D721Med (cell line): Measurements from ENCODE around the gene NUDT2.
"Not testable (repeated sequence)": the region's sequence is repeated elsewhere in the genome, so short reads cannot be mapped to it uniquely, and the experiment has no call there.

Source experiments
- DNase-seq: peaks from one replicate; pipeline ENCODE4 v3.0.0; 2011; ENCODE audit warnings: low spot score; ENCODE audit not compliant: insufficient read length
- FAIRE-seq: peaks from 2 replicates; lab custom pipeline; 2011; peaks lifted over from hg19 to GRCh38; lab: Jason Lieb, UNC
- CTCF ChIP-seq: IDR thresholded peaks from 2 replicates; pipeline ENCODE4 v1.5.1; 2012; ENCODE audit warnings: mild to moderate bottlenecking, control low read depth; ENCODE audit not compliant: insufficient read depth; ENCODE audit errors: missing control alignments

The NUDT2 gene

GRCh38 chr9:34346873-34347799, 17.8 kb downstream of the NUDT2 start:
- no peak for DNase-seq
- no peak for FAIRE-seq
- no peak for TF ChIP-seq CTCF

DNA sequence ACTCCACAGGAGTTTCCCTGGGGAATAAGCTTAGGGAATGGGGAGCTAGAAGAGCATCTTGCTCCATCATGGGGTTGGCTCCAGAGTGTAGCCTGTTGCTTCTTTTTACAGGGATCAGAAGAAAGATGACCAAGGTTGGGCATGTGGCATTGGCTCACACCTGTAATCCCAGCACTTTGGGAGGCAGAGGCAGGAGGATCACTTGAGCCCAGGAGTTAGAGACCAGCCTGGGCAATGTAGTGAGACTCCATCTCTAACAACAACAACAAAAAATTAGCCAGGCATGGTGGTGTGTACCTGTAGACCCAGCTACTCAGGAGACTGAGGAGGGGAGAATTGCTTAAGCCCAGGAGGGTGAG, 18.4 kb downstream of the NUDT2 start:
- no peak for TF ChIP-seq CTCF

GRCh38 chr9:34349324-34349723, 20.0 kb downstream of the NUDT2 start:
- no peak for FAIRE-seq
- DNase-seq, result no peak
- TF ChIP-seq CTCF, result no peak

More for the DNA sequence above, 18.4 kb downstream of the NUDT2 start:
- DNase-seq (no peak), FAIRE-seq (no peak)

- not testable (repeated sequence) for FAIRE-seq, DNase-seq
Measured at GRCh38 chr9:34352122-34352652, 22.8 kb downstream of the NUDT2 start.

DNA sequence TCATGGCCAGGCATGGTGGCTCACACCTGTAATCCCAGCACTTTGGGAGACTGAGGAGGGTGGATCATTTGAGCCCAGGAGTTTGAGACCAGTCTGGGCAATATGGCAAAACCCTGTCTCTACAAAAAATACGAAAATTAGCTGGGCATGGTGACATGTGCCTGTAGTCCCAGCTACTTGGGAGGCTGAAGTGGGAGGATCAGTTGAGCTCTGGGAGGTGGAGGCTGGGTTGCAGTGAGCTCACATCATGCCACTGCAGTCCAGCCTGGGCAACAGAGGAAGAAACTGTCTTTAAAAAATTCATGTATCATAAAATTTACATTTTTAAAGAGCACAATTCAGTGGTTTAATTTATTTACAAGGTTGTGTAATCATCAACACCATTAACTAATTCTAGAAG, 23.6 kb downstream of the NUDT2 start:
- DNase-seq, FAIRE-seq: not testable (repeated sequence)

GRCh38 chr9:34362614-34363214, 33.3 kb downstream of the NUDT2 start:
- no peak for FAIRE-seq
- no peak for TF ChIP-seq CTCF
- DNase-seq, result no peak

DNA sequence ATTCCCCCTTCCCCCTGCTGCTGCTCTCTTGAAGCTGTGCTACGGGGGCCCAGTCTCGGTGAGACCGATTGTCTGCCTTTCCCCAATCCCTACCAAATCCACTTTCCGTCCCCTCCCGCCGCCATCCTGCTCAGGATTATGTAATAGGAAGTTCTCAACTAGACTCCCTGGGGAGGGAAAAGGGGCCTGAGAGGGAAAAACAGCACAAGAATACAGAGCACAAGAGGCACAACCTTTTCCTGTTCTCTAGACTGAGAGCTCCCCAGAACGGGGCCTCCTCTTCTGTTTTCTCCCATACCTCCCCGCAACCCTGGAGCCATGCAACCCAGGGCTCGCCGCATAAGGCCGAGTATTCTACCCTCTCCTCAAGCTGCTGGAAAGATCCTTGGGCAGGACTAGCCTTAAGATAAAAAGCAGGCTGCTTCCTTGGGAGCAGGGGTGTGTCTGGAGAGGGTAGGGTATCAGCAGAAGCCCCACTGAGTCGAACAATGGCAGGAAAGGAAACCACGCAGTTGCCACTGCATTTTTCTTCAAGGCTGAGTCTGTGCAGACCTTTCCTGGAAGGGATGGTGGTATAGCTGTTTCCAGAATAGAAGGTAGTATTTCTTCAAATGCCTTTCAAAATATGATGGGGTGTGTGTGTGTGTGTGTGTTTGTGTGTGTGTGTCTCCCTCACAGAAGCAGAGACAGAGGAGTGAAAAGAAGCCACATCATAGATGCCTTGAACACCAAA, 34.4 kb downstream of the NUDT2 start:
- TF ChIP-seq CTCF, result no peak
- DNase-seq, result no peak
- no peak for FAIRE-seq

- no peak for FAIRE-seq
- DNase-seq, result no peak
- TF ChIP-seq CTCF, result no peak
Measured at GRCh38 chr9:34365282-34365681, 35.9 kb downstream of the NUDT2 start.
